H9 (cell line): ENCODE results near the gene FBN3. TPM values are rescaled to one million over a fixed set of nuclear protein-coding genes. Genes with fewer than 3 reads are reported as not detected.
A peak's percentile ranks its signal among the peaks of the same experiment; 100 is the strongest.

ENCODE experiments used
- DNase-seq: peaks from one replicate; pipeline ENCODE4 v3.0.0-alpha.2; 2017
- H2AFZ ChIP-seq: one replicate; pipeline ENCODE4 v1.6.1; 2013; ENCODE audit warnings: mild to moderate bottlenecking, low read length, control low read depth, moderate library complexity
- H2AK5ac ChIP-seq: 2 replicates; pipeline ENCODE4 v1.6.1; 2013; ENCODE audit warnings: low read length, control low read depth, mixed read lengths; ENCODE audit not compliant: insufficient read length
- H2BK120ac ChIP-seq: one replicate; pipeline ENCODE4 v1.6.1; 2013; ENCODE audit warnings: low read depth, mild to moderate bottlenecking, low read length, control low read depth, inconsistent platforms; ENCODE audit not compliant: poor library complexity, severe bottlenecking
- H2BK12ac ChIP-seq: 2 replicates; pipeline ENCODE4 v1.6.1; 2013; ENCODE audit warnings: low read length, control low read depth, mixed read lengths, low read depth; ENCODE audit not compliant: insufficient read length
- H2BK15ac ChIP-seq: 2 replicates; pipeline ENCODE4 v1.6.1; 2013; ENCODE audit warnings: low read depth, low read length, control low read depth
- H2BK20ac ChIP-seq: one replicate; pipeline ENCODE4 v1.6.1; 2013; ENCODE audit warnings: low read depth, mild to moderate bottlenecking, low read length, control low read depth, inconsistent platforms; ENCODE audit not compliant: poor library complexity, severe bottlenecking
- H2BK5ac ChIP-seq: 2 replicates; pipeline ENCODE4 v1.6.1; 2013; ENCODE audit warnings: low read length, control low read depth, mixed read lengths; ENCODE audit not compliant: insufficient read length
- H3K14ac ChIP-seq: 2 replicates; pipeline ENCODE4 v1.6.1; 2013; ENCODE audit warnings: low read length, control low read depth; ENCODE audit not compliant: insufficient read depth
- H3K18ac ChIP-seq: 2 replicates; pipeline ENCODE4 v1.6.1; 2013; ENCODE audit warnings: low read depth, mild to moderate bottlenecking, mixed read lengths, low read length, control low read depth; ENCODE audit not compliant: insufficient read length
- H3K23ac ChIP-seq: 2 replicates; pipeline ENCODE4 v1.6.1; 2013; ENCODE audit warnings: low read length, control low read depth, mixed read lengths, low read depth; ENCODE audit not compliant: insufficient read length
- H3K23me2 ChIP-seq: 2 replicates; pipeline ENCODE4 v1.6.1; 2013; ENCODE audit warnings: low read depth, mild to moderate bottlenecking, mixed read lengths, low read length, control low read depth; ENCODE audit not compliant: insufficient read length, poor library complexity, severe bottlenecking
- H3K27ac ChIP-seq: 2 replicates; pipeline ENCODE4 v1.5.1; 2013; ENCODE audit warnings: low read length, control low read depth, mixed read lengths, low read depth; ENCODE audit not compliant: insufficient read length
- H3K27me3 ChIP-seq: 2 replicates; pipeline ENCODE4 v1.6.1; 2013; ENCODE audit warnings: low read length, control low read depth, inconsistent platforms; ENCODE audit not compliant: insufficient read depth
- H3K4ac ChIP-seq: 2 replicates; pipeline ENCODE4 v1.6.1; 2013; ENCODE audit warnings: low read depth, mild to moderate bottlenecking, control low read depth, inconsistent platforms, low read length, moderate library complexity
- H3K4me1 ChIP-seq: 2 replicates; pipeline ENCODE4 v1.6.1; 2013; ENCODE audit warnings: low read length, control low read depth, inconsistent platforms; ENCODE audit not compliant: insufficient read depth
- H3K4me2 ChIP-seq: 2 replicates; pipeline ENCODE4 v1.6.1; 2013; ENCODE audit warnings: low read length, control low read depth, mixed read lengths; ENCODE audit not compliant: insufficient read length, insufficient read depth
- H3K56ac ChIP-seq: 2 replicates; pipeline ENCODE4 v1.6.1; 2013; ENCODE audit warnings: low read depth, mild to moderate bottlenecking, mixed read lengths, low read length, control low read depth; ENCODE audit not compliant: insufficient read length
- H3K79me1 ChIP-seq: 2 replicates; pipeline ENCODE4 v1.6.1; 2013; ENCODE audit warnings: low read depth, mild to moderate bottlenecking, moderate library complexity, low read length, control low read depth, inconsistent platforms; ENCODE audit not compliant: insufficient read depth, poor library complexity, severe bottlenecking
- H3K79me2 ChIP-seq: 2 replicates; pipeline ENCODE4 v1.6.1; 2013; ENCODE audit warnings: low read length, control low read depth, inconsistent platforms; ENCODE audit not compliant: insufficient read depth
- H3K9ac ChIP-seq: 2 replicates; pipeline ENCODE4 v1.6.1; 2013; ENCODE audit warnings: low read length, control low read depth, mixed read lengths; ENCODE audit not compliant: insufficient read length; ENCODE audit errors: extremely low read depth
- H3K9me3 ChIP-seq: one replicate; pipeline ENCODE4 v1.6.1; 2013; ENCODE audit warnings: low read depth, low read length, inconsistent platforms; ENCODE audit not compliant: control insufficient read depth
- H3T11ph ChIP-seq: one replicate; pipeline ENCODE4 v1.6.1; 2013; ENCODE audit warnings: mild to moderate bottlenecking, low read length, control low read depth, inconsistent platforms
- H4K20me1 ChIP-seq: one replicate; pipeline ENCODE4 v1.6.1; 2013; ENCODE audit not compliant: control insufficient read depth, insufficient read length, insufficient read depth
- H4K5ac ChIP-seq: 2 replicates; pipeline ENCODE4 v1.6.1; 2013; ENCODE audit warnings: low read depth, mild to moderate bottlenecking, mixed read lengths, low read length, control low read depth; ENCODE audit not compliant: insufficient read length
- H4K8ac ChIP-seq: replicated peaks from 2 replicates; pipeline ENCODE4 v1.6.1; 2013; ENCODE audit warnings: low read length, control low read depth, mixed read lengths, low read depth; ENCODE audit not compliant: insufficient read length
- H4K91ac ChIP-seq: 2 replicates; pipeline ENCODE4 v1.6.1; 2013; ENCODE audit warnings: low read depth, mild to moderate bottlenecking, moderate library complexity, mixed read lengths, low read length, control low read depth; ENCODE audit not compliant: insufficient read length
- H3K27ac Mint-ChIP-seq, 3 experiments: 2 replicates in 2 of 3; 3 replicates in 1 of 3; pipeline ENCODE4 v1.8.0; 2020 to 2021; ENCODE audit warnings: mixed read lengths in 3 of 3, mild to moderate bottlenecking in 1 of 3, moderate library complexity in 1 of 3
- H3K27me3 Mint-ChIP-seq: 2 replicates; pipeline ENCODE4 v1.8.0; 2021; ENCODE audit warnings: low read depth, mild to moderate bottlenecking, moderate library complexity, mixed read lengths
- H3K36me3 Mint-ChIP-seq, 3 experiments: 2 replicates in 2 of 3; 3 replicates in 1 of 3; pipeline ENCODE4 v1.8.0; 2020 to 2021; ENCODE audit warnings: low read depth in 3 of 3, mixed read lengths in 3 of 3; ENCODE audit not compliant: insufficient read depth in 1 of 3
- H3K4me1 Mint-ChIP-seq, 2 experiments: 2 replicates each; pipeline ENCODE4 v1.8.0; 2020; ENCODE audit warnings: mixed read lengths in 2 of 2
- H3K4me3 Mint-ChIP-seq, 2 experiments: 2 replicates in 1 of 2; 3 replicates in 1 of 2; pipeline ENCODE4 v1.8.0; 2020 to 2021; ENCODE audit warnings: mild to moderate bottlenecking in 2 of 2, mixed read lengths in 2 of 2, moderate library complexity in 1 of 2
- H3K9me3 Mint-ChIP-seq, 2 experiments: 2 replicates in 1 of 2; 3 replicates in 1 of 2; pipeline ENCODE4 v1.8.0; 2020; ENCODE audit warnings: mild to moderate bottlenecking in 2 of 2, mixed read lengths in 2 of 2, moderate library complexity in 1 of 2
- WGBS: extraction: QIAGEN DNeasy Blood & Tissue Kit; methylation state at CpG from one replicate; pipeline ENCODE4 v1.1.7; 2013; ENCODE audit warnings: missing lambda C conversion rate, low lambda C conversion rate, mixed read lengths; ENCODE audit not compliant: insufficient read length; ENCODE audit errors: extremely low coverage; 5-methylcytosine and 5-hydroxymethylcytosine counted together
- total RNA-seq: library from RNA; stranded (reverse); gene quantifications from 2 replicates; pipeline ENCODE4 v1.2.1, GENCODE V29; 2021
- TF ChIP-seq, protein P1 (sequence below): fragments of 200-600 bp; sonication (generic); conservative IDR thresholded peaks from 3 replicates; pipeline ENCODE4 v1.8.0; 2021; ENCODE audit warnings: antibody characterized with exemption, mild to moderate bottlenecking

FBN3 gene
- total RNA-seq, 1 experiment from 2014 or later, result 31.0 TPM

DNA sequence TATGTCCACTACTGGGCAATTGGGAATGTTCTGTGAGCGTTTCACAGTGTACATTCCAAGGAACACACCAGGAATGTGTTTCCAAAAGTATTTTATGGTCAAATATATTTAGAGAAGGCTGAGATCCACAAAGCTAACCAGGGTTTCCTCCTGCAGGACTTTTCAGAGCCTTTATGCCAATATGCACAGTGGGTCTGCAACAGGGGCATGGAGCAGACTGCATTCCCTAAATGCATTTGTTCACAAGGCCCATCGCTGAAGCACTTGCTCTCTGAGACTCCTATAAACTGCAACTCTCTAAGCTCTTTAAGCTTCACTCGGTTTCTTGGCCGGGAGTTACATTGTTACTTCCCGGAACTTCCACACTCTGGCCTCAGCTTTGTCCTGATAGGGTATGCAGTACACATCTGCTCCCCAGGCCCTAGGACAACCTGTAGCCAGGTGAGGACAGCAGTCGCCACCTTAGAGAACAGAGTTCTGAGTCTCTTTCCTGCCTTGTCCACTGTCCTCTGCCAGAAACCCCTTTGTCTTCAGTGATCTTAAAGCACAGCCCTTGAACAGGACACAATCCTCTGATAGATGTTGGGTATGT lies 33.5 kb downstream of the FBN3 start:
- Histone ChIP-seq H2AFZ (no peak overlapping the region), H3K23me2 (no peaks in the 10 kb centered on the region), H3K27ac (no peak overlapping the region), H3K4me1 (no peaks in the 10 kb centered on the region), H2BK15ac (no peak overlapping the region), H2BK5ac (no peak overlapping the region), H4K8ac (no peak overlapping the region), H3T11ph (no peak overlapping the region), H3K79me2 (no peaks in the 10 kb centered on the region), H3K14ac (no peak overlapping the region), H3K27me3 (no peaks in the 10 kb centered on the region), H2BK20ac (no peak overlapping the region), H3K4ac (no peak overlapping the region), H3K18ac (no peak overlapping the region), H2BK120ac (no peak overlapping the region), H4K91ac (no peak overlapping the region), H2AK5ac (no peak overlapping the region), H3K56ac (no peak overlapping the region), H3K79me1 (no peaks in the 10 kb centered on the region), H3K9me3 (no peaks in the 10 kb centered on the region), H3K4me2 (no peak overlapping the region), H3K23ac (no peak overlapping the region), H2BK12ac (no peak overlapping the region), H4K5ac (no peak overlapping the region), H4K20me1 (no peaks in the 10 kb centered on the region), H3K9ac (no peak overlapping the region)
- Mint-ChIP-seq H3K9me3 (no peaks in the 10 kb centered on the region), H3K27me3 (no peaks in the 10 kb centered on the region), H3K36me3 (peaks cover 20 to 37% (median 26%) of the 10 kb centered on the region in 3 experiments), H3K4me1 (peaks cover 6 to 9% of the 10 kb centered on the region in 2 experiments), H3K27ac (peak overlapping the region in 1 of 3 experiments; percentile 61; a peak in 2 of 7 replicates), H3K4me3 (no peak overlapping the region)
- DNase-seq, result no peak
- no CpG with 5 or more reads among the region's 6 CpGs for WGBS
- TF ChIP-seq, protein P1, sequence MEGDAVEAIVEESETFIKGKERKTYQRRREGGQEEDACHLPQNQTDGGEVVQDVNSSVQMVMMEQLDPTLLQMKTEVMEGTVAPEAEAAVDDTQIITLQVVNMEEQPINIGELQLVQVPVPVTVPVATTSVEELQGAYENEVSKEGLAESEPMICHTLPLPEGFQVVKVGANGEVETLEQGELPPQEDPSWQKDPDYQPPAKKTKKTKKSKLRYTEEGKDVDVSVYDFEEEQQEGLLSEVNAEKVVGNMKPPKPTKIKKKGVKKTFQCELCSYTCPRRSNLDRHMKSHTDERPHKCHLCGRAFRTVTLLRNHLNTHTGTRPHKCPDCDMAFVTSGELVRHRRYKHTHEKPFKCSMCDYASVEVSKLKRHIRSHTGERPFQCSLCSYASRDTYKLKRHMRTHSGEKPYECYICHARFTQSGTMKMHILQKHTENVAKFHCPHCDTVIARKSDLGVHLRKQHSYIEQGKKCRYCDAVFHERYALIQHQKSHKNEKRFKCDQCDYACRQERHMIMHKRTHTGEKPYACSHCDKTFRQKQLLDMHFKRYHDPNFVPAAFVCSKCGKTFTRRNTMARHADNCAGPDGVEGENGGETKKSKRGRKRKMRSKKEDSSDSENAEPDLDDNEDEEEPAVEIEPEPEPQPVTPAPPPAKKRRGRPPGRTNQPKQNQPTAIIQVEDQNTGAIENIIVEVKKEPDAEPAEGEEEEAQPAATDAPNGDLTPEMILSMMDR, result no peak
